Right lobe of liver (tissue), 4 donors: Measurements from ENCODE around the gene MAPK8.

Experiments
- POLR2A ChIP-seq: fragments of 450-650 bp; IDR thresholded peaks from one replicate; pipeline ENCODE4 v1.6.1; 2017; ENCODE audit warnings: antibody characterized with exemption, mild to moderate bottlenecking
- TF ChIP-seq, protein P1 (sequence below), 4 donors: fragments of 200-600 bp in 3 of 4; fragments of 450-650 bp in 1 of 4; IDR thresholded peaks; one replicate each; pipeline versions ENCODE4 v1.5.1 to v1.8.0; 2016 to 2022; ENCODE audit warnings: antibody characterized with exemption in 4 of 4, mild to moderate bottlenecking in 2 of 4
- donor health status: DM: no; HTN: no; CAD: no.
- donor health status: DM: no; HTN: no; CAD: no.
- donor health status: DM: no; HTN: yes; CAD: no.

- TF ChIP-seq, protein P1, sequence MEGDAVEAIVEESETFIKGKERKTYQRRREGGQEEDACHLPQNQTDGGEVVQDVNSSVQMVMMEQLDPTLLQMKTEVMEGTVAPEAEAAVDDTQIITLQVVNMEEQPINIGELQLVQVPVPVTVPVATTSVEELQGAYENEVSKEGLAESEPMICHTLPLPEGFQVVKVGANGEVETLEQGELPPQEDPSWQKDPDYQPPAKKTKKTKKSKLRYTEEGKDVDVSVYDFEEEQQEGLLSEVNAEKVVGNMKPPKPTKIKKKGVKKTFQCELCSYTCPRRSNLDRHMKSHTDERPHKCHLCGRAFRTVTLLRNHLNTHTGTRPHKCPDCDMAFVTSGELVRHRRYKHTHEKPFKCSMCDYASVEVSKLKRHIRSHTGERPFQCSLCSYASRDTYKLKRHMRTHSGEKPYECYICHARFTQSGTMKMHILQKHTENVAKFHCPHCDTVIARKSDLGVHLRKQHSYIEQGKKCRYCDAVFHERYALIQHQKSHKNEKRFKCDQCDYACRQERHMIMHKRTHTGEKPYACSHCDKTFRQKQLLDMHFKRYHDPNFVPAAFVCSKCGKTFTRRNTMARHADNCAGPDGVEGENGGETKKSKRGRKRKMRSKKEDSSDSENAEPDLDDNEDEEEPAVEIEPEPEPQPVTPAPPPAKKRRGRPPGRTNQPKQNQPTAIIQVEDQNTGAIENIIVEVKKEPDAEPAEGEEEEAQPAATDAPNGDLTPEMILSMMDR (IDR thresholded peaks at IDR 0.05) = no peak
- TF ChIP-seq POLR2A = no peak
Observed at GRCh38 chr10:48482207-48482606, 175.7 kb downstream of the MAPK8 start.
